B cell (primary cell): ENCODE measurements around the gene TEAD1. TPM values are rescaled to one million over a fixed set of nuclear protein-coding genes. Genes with fewer than 3 reads are reported as not detected.

Experiments used
- ATAC-seq: fragments of 200-7000 bp; cut with Tn5 transposase; one replicate; pipeline ENCODE4 v1.10.0; 2021; ENCODE audit warnings: low read depth, mild to moderate bottlenecking, moderate number of reproducible peaks, moderate library complexity
- CTCF ChIA-PET: fragments of 350-600 bp; sonication (Branson Sonifier 250); formaldehyde crosslinking; loops from one replicate; lab custom pipeline; 2021; ENCODE audit warnings: antibody characterized with exemption, inconsistent platforms; lab: Charles Lee
- POLR2A ChIA-PET: fragments of 350-600 bp; sonication (Branson Sonifier 250); formaldehyde crosslinking; loops from one replicate; lab custom pipeline; 2021; ENCODE audit warnings: antibody characterized with exemption; lab: Charles Lee
- DNase-seq: peaks from one replicate; pipeline ENCODE4 v3.0.0; 2013
- H2AFZ ChIP-seq: 2 replicates; pipeline ENCODE4 v1.6.1; 2012; ENCODE audit warnings: mild to moderate bottlenecking, low read depth, low read length; ENCODE audit not compliant: insufficient read depth, poor library complexity, severe bottlenecking
- H3K27ac ChIP-seq, 2 donors: 1 replicate in 1 of 2; 2 replicates in 1 of 2; pipeline ENCODE4 v1.5.1; 2012 to 2013; ENCODE audit warnings: low read length in 2 of 2, mild to moderate bottlenecking in 2 of 2, moderate library complexity in 1 of 2
- H3K27me3 ChIP-seq, 4 experiments: fragments of 200-600 bp in 1 of 4; sonication (generic) in 1 of 4; replicated peaks in 1 of 4; 1 replicate in 2 of 4; 2 replicates in 2 of 4; pipeline versions ENCODE4 v1.6.1 to v1.7.0; 2013 to 2016; ENCODE audit warnings: low read length in 3 of 4, mild to moderate bottlenecking in 2 of 4, mixed read lengths in 1 of 4, moderate library complexity in 1 of 4; ENCODE audit not compliant: insufficient read depth in 4 of 4, control insufficient read depth in 3 of 4; ENCODE audit errors: control extremely low read depth in 1 of 4
- H3K36me3 ChIP-seq, 2 experiments: replicated peaks in 1 of 2; 1 replicate in 1 of 2; 2 replicates in 1 of 2; pipeline versions ENCODE4 v1.6.1 to v1.7.1; 2013; ENCODE audit warnings: low read length in 1 of 2; ENCODE audit not compliant: insufficient read depth in 2 of 2, control insufficient read depth in 1 of 2; ENCODE audit errors: control extremely low read depth in 1 of 2, extremely low read depth in 1 of 2
- H3K4me1 ChIP-seq, 2 donors: fragments of 200-600 bp in 1 of 2; sonication (generic) in 1 of 2; 1 replicate in 1 of 2; 2 replicates in 1 of 2; pipeline versions ENCODE4 v1.5.1 to v1.6.1; 2013 to 2017; ENCODE audit warnings: low read length in 2 of 2; ENCODE audit not compliant: control insufficient read depth in 2 of 2, insufficient read depth in 2 of 2
- H3K4me2 ChIP-seq: replicated peaks from 2 replicates; pipeline ENCODE3; 2012; ENCODE audit warnings: mild to moderate bottlenecking, low read depth, low read length; ENCODE audit not compliant: poor library complexity, severe bottlenecking
- H3K4me3 ChIP-seq, 5 experiments: fragments of 200-600 bp in 1 of 5; sonication (generic) in 1 of 5; 1 replicate in 3 of 5; 2 replicates in 2 of 5; pipeline versions ENCODE4 v1.5.1 to v1.7.0; 2011 to 2016; ENCODE audit warnings: low read length in 4 of 5, mild to moderate bottlenecking in 4 of 5, low read depth in 2 of 5, control low read depth in 1 of 5, moderate library complexity in 1 of 5; ENCODE audit not compliant: insufficient read depth in 1 of 5; ENCODE audit errors: control extremely low read depth in 1 of 5, extremely low read depth in 1 of 5
- H3K79me2 ChIP-seq: fragments of 200-600 bp; sonication (generic); one replicate; pipeline ENCODE4 v1.6.0; 2016; ENCODE audit warnings: low read length; ENCODE audit not compliant: control insufficient read depth, insufficient read depth
- H3K9ac ChIP-seq: fragments of 200-600 bp; sonication (generic); 2 replicates; pipeline ENCODE4 v1.6.1; 2017; ENCODE audit warnings: mild to moderate bottlenecking, low read length, moderate library complexity
- H3K9me3 ChIP-seq, 3 donors: one replicate each; pipeline versions ENCODE4 v1.6.1 to v1.7.1; 2013; ENCODE audit warnings: low read length in 2 of 3; ENCODE audit not compliant: control insufficient read depth in 2 of 3, insufficient read depth in 1 of 3; ENCODE audit errors: control extremely low read depth in 1 of 3
- H4K20me1 ChIP-seq: 2 replicates; pipeline ENCODE4 v1.6.0; 2012; ENCODE audit warnings: mild to moderate bottlenecking, low read length; ENCODE audit not compliant: insufficient read depth, control insufficient read depth, poor library complexity, severe bottlenecking
- H3K27ac Mint-ChIP-seq: one replicate; pipeline ENCODE4 v1.8.0; 2021; ENCODE audit warnings: mixed read lengths
- H3K27me3 Mint-ChIP-seq: one replicate; pipeline ENCODE4 v1.8.0; 2021; ENCODE audit warnings: mixed read lengths
- H3K4me1 Mint-ChIP-seq: one replicate; pipeline ENCODE4 v1.8.0; 2021; ENCODE audit warnings: mixed read lengths
- H3K4me3 Mint-ChIP-seq: one replicate; pipeline ENCODE4 v1.8.0; 2021; ENCODE audit warnings: mixed read lengths
- H3K9me3 Mint-ChIP-seq: one replicate; pipeline ENCODE4 v1.8.0; 2022; ENCODE audit warnings: mixed read lengths; ENCODE audit not compliant: insufficient read depth
- CTCF ChIP-seq: fragments of 200-600 bp; IDR thresholded peaks from one replicate; pipeline ENCODE4 v1.8.0; 2022; ENCODE audit warnings: antibody characterized with exemption, mild to moderate bottlenecking
- EZH2 ChIP-seq: IDR thresholded peaks from 2 replicates; pipeline ENCODE4 v1.6.1; 2012; ENCODE audit warnings: borderline replicate concordance, low read depth, mild to moderate bottlenecking, moderate library complexity, low read length; ENCODE audit not compliant: insufficient read depth, poor library complexity, severe bottlenecking
- WGBS: methylation state at CpG from one replicate; pipeline ENCODE4 v1.1.5; 2013; ENCODE audit warnings: missing lambda C conversion rate; ENCODE audit not compliant: insufficient coverage; 5-methylcytosine and 5-hydroxymethylcytosine counted together
- intact Hi-C: fragments of 100-400 bp; cut with micrococcal nuclease; formaldehyde crosslinking; loops from one replicate; pipeline ENCODE4 v1.10.0; 2022
- polyA plus RNA-seq: library from polyadenylated mRNA; depleted of rRNA; stranded (reverse); fragments of >200 nt; gene quantifications from 2 replicates; pipeline ENCODE4 v1.2.3, GENCODE V29; 2012
- total RNA-seq, 2 donors: library from RNA; stranded (reverse); fragments of 120-200 nt in 1 of 2; gene quantifications; 1 replicate in 1 of 2; 2 replicates in 1 of 2; pipeline versions ENCODE4 v1.2.3 to v1.2.4, GENCODE V29; 2013 to 2022

TEAD1 gene
- total and polyA plus RNA-seq, 2 donors (not counting 1 experiment from before 2014, with no cell fraction given): 0.30 TPM; not detected in 1

GRCh38 chr11:12798609-12799011 lies 124.4 kb downstream of the TEAD1 start:
- WGBS: 83% methylated on average over 2 of the region's 4 CpGs
- no peak overlapping the region for H3K9ac ChIP-seq
- Mint-ChIP-seq H3K4me3 (no peak overlapping the region), H3K4me1 (no peaks in the 10 kb centered on the region), H3K9me3 (no peaks in the 10 kb centered on the region), H3K27ac (no peak overlapping the region), H3K27me3 (peaks cover 28% of the 10 kb centered on the region)
- intact Hi-C loops: no loop called here
- H3K27ac ChIP-seq: no peak overlapping the region
- peaks cover 0 to 7% (median 0%) of the 10 kb centered on the region in 4 experiments for H3K27me3 ChIP-seq
- no peak overlapping the region for H3K4me3 ChIP-seq
- no peaks in the 10 kb centered on the region for H3K9me3 ChIP-seq
- CTCF ChIA-PET: no interaction called here
- no peaks in the 10 kb centered on the region for H3K79me2 ChIP-seq
- H4K20me1 ChIP-seq: no peaks in the 10 kb centered on the region
- no peak overlapping the region for H2AFZ ChIP-seq
- POLR2A ChIA-PET: no interaction called here
- H3K4me1 ChIP-seq: no peaks in the 10 kb centered on the region
- DNase-seq: no peak
- TF ChIP-seq CTCF (no peak), EZH2 (no peak)
- no peak overlapping the region for H3K4me2 ChIP-seq
- no peaks in the 10 kb centered on the region for H3K36me3 ChIP-seq
- no peak for ATAC-seq

- Mint-ChIP-seq H3K9me3 (no peaks in the 10 kb centered on the region), H3K27me3 (peaks cover 31% of the 10 kb centered on the region), H3K4me3 (no peak overlapping the region), H3K4me1 (no peaks in the 10 kb centered on the region), H3K27ac (no peak overlapping the region)
- H3K79me2 ChIP-seq: no peaks in the 10 kb centered on the region
- no peaks in the 10 kb centered on the region for H3K36me3 ChIP-seq
- no peak overlapping the region for H3K27ac ChIP-seq
- no peak overlapping the region for H3K9ac ChIP-seq
- DNase-seq (no peak), ATAC-seq (no peak)
- H4K20me1 ChIP-seq: no peaks in the 10 kb centered on the region
- CTCF ChIA-PET: no interaction called here
- H3K4me3 ChIP-seq: no peak overlapping the region
- H3K27me3 ChIP-seq: peaks cover 0 to 7% (median 0%) of the 10 kb centered on the region in 4 experiments
- no CpG with 5 or more reads among the region's 4 CpGs for WGBS
- intact Hi-C loops: no loop called here
- no peaks in the 10 kb centered on the region for H3K4me1 ChIP-seq
- H3K4me2 ChIP-seq: no peak overlapping the region
- H3K9me3 ChIP-seq: no peaks in the 10 kb centered on the region
- TF ChIP-seq CTCF: no peak
- no peak for TF ChIP-seq EZH2
- POLR2A ChIA-PET: no interaction called here
- no peak overlapping the region for H2AFZ ChIP-seq
These were observed 125.2 kb downstream of the TEAD1 start for GRCh38 chr11:12799334-12799835.
